HCT116 (cell line): ENCODE measurements around the gene HNF1B. TPM values are rescaled to one million over a fixed set of nuclear protein-coding genes. Genes with fewer than 3 reads are reported as not detected.

Experiments used
- ATAC-seq: fragments of 200-7000 bp; cut with Tn5 transposase; 2 replicates; pipeline ENCODE4 v1.9.1; 2020; ENCODE audit warnings: mild to moderate bottlenecking, moderate library complexity
- BruUV-seq: library from RNA; stranded (reverse); fragments of 400-500 nt; replicated peaks from 2 replicates; lab custom pipeline; 2021; lab: Mats Ljungman, UMichigan
- CTCF ChIA-PET: fragments of 300-600 bp; sonication (Branson Sonifier 250); formaldehyde crosslinking; loops from one replicate; lab custom pipeline; 2021; ENCODE audit warnings: antibody characterized with exemption; lab: Charles Lee
- POLR2A ChIA-PET: fragments of 300-600, 350-600 bp; sonication (Branson Sonifier 250); formaldehyde crosslinking; loops from one replicate; lab custom pipeline; 2021; ENCODE audit warnings: antibody characterized with exemption; lab: Charles Lee
- RAD21 ChIA-PET, 2 experiments: fragments of 300-600 bp; sonication (Branson Sonifier 250); formaldehyde crosslinking; loops; one replicate each; lab custom pipeline; 2023; ENCODE audit warnings: low total read pairs in 2 of 2; ENCODE audit not compliant: uncharacterized antibody in 2 of 2, unreplicated experiment in 2 of 2, low non-redundant PET in 1 of 2; lab: Charles Lee
- DNase-seq: peaks from one replicate; pipeline ENCODE4 v3.0.0-alpha.2; 2010; ENCODE audit warnings: low read depth, low spot score
- H2AFZ ChIP-seq: fragments of 200-600 bp; shearing (Covaris generic), sonication (generic); 2 replicates; pipeline ENCODE4 v1.6.1; 2017; ENCODE audit warnings: low read depth, mixed run types, mixed read lengths, antibody characterized with exemption, low read length; ENCODE audit not compliant: poor library complexity, severe bottlenecking
- H3K27ac ChIP-seq: 2 replicates; pipeline ENCODE4 v1.5.1; 2012; ENCODE audit warnings: low read depth, low read length
- H3K27me3 ChIP-seq: fragments of 200-600 bp; sonication (generic); 2 replicates; pipeline ENCODE4 v1.6.1; 2016; ENCODE audit warnings: mixed run types, low read length, mixed read lengths; ENCODE audit not compliant: insufficient read depth
- H3K36me3 ChIP-seq, 2 experiments: fragments of 200-500 bp in 1 of 2; fragments of 200-600 bp in 1 of 2; sonication (Bioruptor generic) in 1 of 2; sonication (generic) in 1 of 2; 2 replicates each; pipeline versions ENCODE4 v1.5.1 to v1.6.1; 2014 to 2016; ENCODE audit warnings: low read length in 2 of 2, inconsistent platforms in 1 of 2, mixed read lengths in 1 of 2, mixed run types in 1 of 2; ENCODE audit not compliant: insufficient read depth in 2 of 2, control insufficient read depth in 1 of 2
- H3K4me1 ChIP-seq, 2 experiments: fragments of 200-600 bp in 1 of 2; sonication (generic) in 1 of 2; 2 replicates each; pipeline versions ENCODE4 v1.5.1 to v1.6.1; 2012 to 2017; ENCODE audit warnings: low read length in 2 of 2, inconsistent platforms in 1 of 2, mild to moderate bottlenecking in 1 of 2, mixed read lengths in 1 of 2, mixed run types in 1 of 2, moderate library complexity in 1 of 2; ENCODE audit not compliant: insufficient read depth in 2 of 2, control insufficient read depth in 1 of 2
- H3K4me2 ChIP-seq: fragments of 200-600 bp; sonication (generic); 2 replicates; pipeline ENCODE4 v1.6.1; 2017; ENCODE audit warnings: mixed run types, low read length, mixed read lengths
- H3K4me3 ChIP-seq, 2 experiments: fragments of 200-600 bp in 1 of 2; sonication (generic) in 1 of 2; replicated peaks in 1 of 2; 2 replicates each; pipeline ENCODE4 v1.5.1; 2011 to 2016; ENCODE audit warnings: low read length in 2 of 2, control low read depth in 1 of 2, low read depth in 1 of 2, mild to moderate bottlenecking in 1 of 2, mixed read lengths in 1 of 2, mixed run types in 1 of 2
- H3K79me2 ChIP-seq: fragments of 200-600 bp; sonication (generic); 2 replicates; pipeline ENCODE4 v1.6.1; 2017; ENCODE audit warnings: mild to moderate bottlenecking, mixed run types, low read length, moderate library complexity, mixed read lengths; ENCODE audit not compliant: insufficient read depth
- H3K9ac ChIP-seq: fragments of 200-600 bp; sonication (generic); 2 replicates; pipeline ENCODE4 v1.6.1; 2016; ENCODE audit warnings: low read length, mixed read lengths
- H3K9me2 ChIP-seq: fragments of 200-600 bp; sonication (generic), shearing (Covaris generic); 2 replicates; pipeline ENCODE4 v1.6.1; 2017; ENCODE audit warnings: mixed run types, mild to moderate bottlenecking, moderate library complexity; ENCODE audit not compliant: insufficient read depth
- H3K9me3 ChIP-seq, 2 experiments: fragments of 200-500 bp in 1 of 2; fragments of 200-600 bp in 1 of 2; sonication (Bioruptor generic) in 1 of 2; sonication (generic) in 1 of 2; 2 replicates each; pipeline ENCODE4 v1.6.1; 2014 to 2017; ENCODE audit warnings: low read length in 2 of 2, mixed read lengths in 2 of 2, inconsistent platforms in 1 of 2, low read depth in 1 of 2, mild to moderate bottlenecking in 1 of 2, mixed run types in 1 of 2, moderate library complexity in 1 of 2; ENCODE audit not compliant: control insufficient read depth in 1 of 2, insufficient read depth in 1 of 2
- H4K20me1 ChIP-seq: fragments of 200-600 bp; sonication (generic), shearing (Covaris generic); 2 replicates; pipeline ENCODE4 v1.6.1; 2017; ENCODE audit warnings: mixed run types, mild to moderate bottlenecking, moderate library complexity; ENCODE audit not compliant: insufficient read depth
- CEBPB ChIP-seq: IDR thresholded peaks from 2 replicates; pipeline ENCODE4 v1.6.1; 2012; ENCODE audit warnings: low read depth
- EZH2 ChIP-seq: fragments of 200-600 bp; sonication (generic); IDR thresholded peaks from 2 replicates; pipeline ENCODE4 v1.6.1; 2017; ENCODE audit warnings: antibody characterized with exemption, mixed run types
- JUND ChIP-seq: IDR thresholded peaks from 2 replicates; pipeline ENCODE4 v1.6.1; 2012
- POLR2AphosphoS5 ChIP-seq: IDR thresholded peaks from 2 replicates; pipeline ENCODE4 v1.6.1; 2011; ENCODE audit warnings: mild to moderate bottlenecking, low read depth, low read length, moderate library complexity
- RAD21 ChIP-seq: IDR thresholded peaks from 2 replicates; pipeline ENCODE4 v1.6.1; 2012; ENCODE audit warnings: low read depth, mild to moderate bottlenecking
- REST ChIP-seq: IDR thresholded peaks from 2 replicates; pipeline ENCODE4 v1.6.1; 2012; ENCODE audit warnings: low read depth
- SIN3A ChIP-seq: IDR thresholded peaks from 2 replicates; pipeline ENCODE4 v1.6.1; 2012; ENCODE audit warnings: low read depth
- SP1 ChIP-seq: IDR thresholded peaks from 2 replicates; pipeline ENCODE4 v1.6.1; 2012; ENCODE audit warnings: low read depth
- ZNF274 ChIP-seq: fragments of 200-500 bp; sonication (Bioruptor generic); IDR thresholded peaks from 2 replicates; pipeline ENCODE4 v1.6.1; 2014; ENCODE audit warnings: mild to moderate bottlenecking, low read depth, low read length, inconsistent platforms
- intact Hi-C: fragments of 100-400 bp; cut with micrococcal nuclease; formaldehyde crosslinking; loops from 2 replicates; pipeline ENCODE4 v1.10.0; 2022
- total RNA-seq: library from RNA; stranded (reverse); gene quantifications from one replicate; pipeline ENCODE4 v1.2.1, GENCODE V29; 2021; ENCODE audit not compliant: unreplicated experiment

The HNF1B gene
- total RNA-seq, 1 experiment from 2014 or later = 3.6 TPM

- no peaks in the 10 kb centered on the region for H3K9me2 ChIP-seq
- ChIA-PET CTCF (no interaction called here), POLR2A (no interaction called here), RAD21 (no interaction called here)
- no peaks in the 10 kb centered on the region for H4K20me1 ChIP-seq
- intact Hi-C loops = loop anchor here (5.0 kb wide), 1 partner anchor 32 kb away; no protein-coding TSS in a partner anchor
- no peaks in the 10 kb centered on the region for H3K79me2 ChIP-seq
- DNase-seq (no peak), ATAC-seq (no peak)
- no peak overlapping the region for H3K9ac ChIP-seq
- H3K27ac ChIP-seq = no peak overlapping the region
- no peaks in the 10 kb centered on the region for H3K36me3 ChIP-seq
- no peak overlapping the region for H2AFZ ChIP-seq
- no peak overlapping the region for H3K4me2 ChIP-seq
- no TSS peak for BruUV-seq
- H3K4me3 ChIP-seq = no peak overlapping the region
- peaks cover 10 to 12% of the 10 kb centered on the region in 2 experiments for H3K4me1 ChIP-seq
- no peaks in the 10 kb centered on the region for H3K9me3 ChIP-seq
- H3K27me3 ChIP-seq = no peaks in the 10 kb centered on the region
- TF ChIP-seq RAD21 (no peak), SP1 (no peak), REST (no peak), SIN3A (no peak), ZNF274 (no peak), EZH2 (no peak), CEBPB (no peak), JUND (no peak), POLR2AphosphoS5 (no peak)
Observed at GRCh38 chr17:37719866-37720265, 25.0 kb downstream of the HNF1B start.
